ENCODE data around the gene SMIM43.

- TF ChIP-seq CTCF (conservative IDR thresholded peaks at IDR 0.05; ENCODE audit: low read length), result no peak
- no peak for TF ChIP-seq EZH2phosphoT487 (IDR thresholded peaks at IDR 0.05; ENCODE audit: borderline replicate concordance)
These were observed 55.1 kb downstream of the SMIM43 start for GRCh38 chr4:121709766-121710405.

Data from Loucy (cell line).